Measurements from ENCODE around the gene BZW1.
A peak's percentile ranks its signal among the peaks of the same experiment; 100 is the strongest.

BZW1 gene

GRCh38 chr2:200843993-200844948 is 32.6 kb downstream of the BZW1 start:
- no peak for DNase-seq

- no peak for DNase-seq
Measured at GRCh38 chr2:200845194-200845593, 33.5 kb downstream of the BZW1 start.

- DNase-seq = no peak
Measured at GRCh38 chr2:200845669-200846325, 34.1 kb downstream of the BZW1 start.

- no peak for DNase-seq
Measured at GRCh38 chr2:200847269-200847668, 35.6 kb downstream of the BZW1 start.

- no peak for DNase-seq
Measured at GRCh38 chr2:200847939-200848338, 36.2 kb downstream of the BZW1 start.

- DNase-seq = no peak
Measured at GRCh38 chr2:200850512-200851256, 39.0 kb downstream of the BZW1 start.

- no peak for DNase-seq
Measured at GRCh38 chr2:200851398-200852248, 39.9 kb downstream of the BZW1 start.

- DNase-seq = no peak
Measured at GRCh38 chr2:200852605-200853004, 40.9 kb downstream of the BZW1 start.

GRCh38 chr2:200856806-200857205 is 45.1 kb downstream of the BZW1 start:
- DNase-seq = no peak

- DNase-seq = no peak
Measured at GRCh38 chr2:200860092-200860795, 48.5 kb downstream of the BZW1 start.

GRCh38 chr2:200861617-200862155 is 50.0 kb downstream of the BZW1 start:
- no peak for DNase-seq

- DNase-seq = peak; percentile 42
Measured at GRCh38 chr2:200862532-200863000, 50.9 kb downstream of the BZW1 start.

- no peak for DNase-seq
Measured at GRCh38 chr2:200863782-200864175, 52.1 kb downstream of the BZW1 start.

GRCh38 chr2:200864176-200865034 is 52.7 kb downstream of the BZW1 start, which contains the start of gene CLK1:
Gene CLK1, minus strand, starts transcription at chr2:200864658. Its CDS starts 2,796 bp downstream, at chr2:200861862.
- peak; percentile 92 for DNase-seq

- DNase-seq = no peak
Measured at GRCh38 chr2:200869014-200869413, 57.3 kb downstream of the BZW1 start.

GRCh38 chr2:200871151-200871550 is 59.4 kb downstream of the BZW1 start:
- no peak for DNase-seq

GRCh38 chr2:200873560-200873959 is 61.9 kb downstream of the BZW1 start:
- no peak for DNase-seq
